DND-41 (cell line): ENCODE results near the gene VPS18.
A peak's percentile ranks its signal among the peaks of the same experiment; 100 is the strongest.

Source experiments
- ATAC-seq: fragments of 200-7000 bp; cut with Tn5 transposase; 3 replicates; pipeline ENCODE4 v1.9.1; 2021; ENCODE audit warnings: low read depth; ENCODE audit not compliant: insufficient read depth
- DNase-seq: peaks from one replicate; pipeline ENCODE4 v3.0.0-alpha.2; 2020
- H2AFZ ChIP-seq: 2 replicates; pipeline ENCODE4 v1.6.0; 2012; ENCODE audit warnings: low read depth, low read length
- H3K27ac ChIP-seq: 2 replicates; pipeline ENCODE4 v1.5.1; 2012; ENCODE audit warnings: low read length, inconsistent platforms
- H3K27me3 ChIP-seq: fragments of 200-600 bp; sonication (generic); 2 replicates; pipeline ENCODE4 v1.6.0; 2012; ENCODE audit warnings: low read length, mild to moderate bottlenecking, inconsistent platforms; ENCODE audit not compliant: insufficient read depth, poor library complexity
- H3K36me3 ChIP-seq: 2 replicates; pipeline ENCODE4 v1.5.1; 2012; ENCODE audit warnings: low read length, inconsistent platforms; ENCODE audit not compliant: insufficient read depth
- H3K4me1 ChIP-seq: 2 replicates; pipeline ENCODE4 v1.5.1; 2012; ENCODE audit warnings: mild to moderate bottlenecking, low read length; ENCODE audit not compliant: insufficient read depth
- H3K4me2 ChIP-seq: 2 replicates; pipeline ENCODE4 v1.6.0; 2012; ENCODE audit warnings: mild to moderate bottlenecking, moderate library complexity, low read length, inconsistent platforms; ENCODE audit not compliant: insufficient read depth
- H3K4me3 ChIP-seq, 2 experiments: fragments of 200-600 bp in 1 of 2; shearing (Covaris generic) in 1 of 2; 2 replicates each; pipeline ENCODE4 v1.5.1; 2012 to 2016; ENCODE audit warnings: inconsistent platforms in 2 of 2, low read length in 2 of 2, mild to moderate bottlenecking in 2 of 2, low read depth in 1 of 2, moderate library complexity in 1 of 2
- H3K79me2 ChIP-seq: 2 replicates; pipeline ENCODE4 v1.6.0; 2012; ENCODE audit warnings: low read length, inconsistent platforms; ENCODE audit not compliant: insufficient read depth
- H3K9ac ChIP-seq: 2 replicates; pipeline ENCODE4 v1.6.0; 2012; ENCODE audit warnings: low read depth, mild to moderate bottlenecking, inconsistent platforms, low read length, moderate library complexity
- H3K9me3 ChIP-seq: 2 replicates; pipeline ENCODE4 v1.5.1; 2012; ENCODE audit warnings: low read length, moderate library complexity, mild to moderate bottlenecking, inconsistent platforms; ENCODE audit not compliant: insufficient read depth, severe bottlenecking
- H4K20me1 ChIP-seq: 2 replicates; pipeline ENCODE4 v1.6.0; 2012; ENCODE audit warnings: low read length; ENCODE audit not compliant: insufficient read depth
- CTCF ChIP-seq: IDR thresholded peaks from 2 replicates; pipeline ENCODE4 v1.5.1; 2012; ENCODE audit warnings: borderline replicate concordance, low read length, moderate library complexity, mild to moderate bottlenecking; ENCODE audit not compliant: poor library complexity, severe bottlenecking; ENCODE audit errors: extremely low read depth
- EZH2 ChIP-seq: IDR thresholded peaks from 3 replicates; pipeline ENCODE4 v1.6.1; 2012; ENCODE audit warnings: borderline replicate concordance, low read depth, mild to moderate bottlenecking, moderate library complexity, low read length, inconsistent platforms; ENCODE audit not compliant: severe bottlenecking

The VPS18 gene, protein sequence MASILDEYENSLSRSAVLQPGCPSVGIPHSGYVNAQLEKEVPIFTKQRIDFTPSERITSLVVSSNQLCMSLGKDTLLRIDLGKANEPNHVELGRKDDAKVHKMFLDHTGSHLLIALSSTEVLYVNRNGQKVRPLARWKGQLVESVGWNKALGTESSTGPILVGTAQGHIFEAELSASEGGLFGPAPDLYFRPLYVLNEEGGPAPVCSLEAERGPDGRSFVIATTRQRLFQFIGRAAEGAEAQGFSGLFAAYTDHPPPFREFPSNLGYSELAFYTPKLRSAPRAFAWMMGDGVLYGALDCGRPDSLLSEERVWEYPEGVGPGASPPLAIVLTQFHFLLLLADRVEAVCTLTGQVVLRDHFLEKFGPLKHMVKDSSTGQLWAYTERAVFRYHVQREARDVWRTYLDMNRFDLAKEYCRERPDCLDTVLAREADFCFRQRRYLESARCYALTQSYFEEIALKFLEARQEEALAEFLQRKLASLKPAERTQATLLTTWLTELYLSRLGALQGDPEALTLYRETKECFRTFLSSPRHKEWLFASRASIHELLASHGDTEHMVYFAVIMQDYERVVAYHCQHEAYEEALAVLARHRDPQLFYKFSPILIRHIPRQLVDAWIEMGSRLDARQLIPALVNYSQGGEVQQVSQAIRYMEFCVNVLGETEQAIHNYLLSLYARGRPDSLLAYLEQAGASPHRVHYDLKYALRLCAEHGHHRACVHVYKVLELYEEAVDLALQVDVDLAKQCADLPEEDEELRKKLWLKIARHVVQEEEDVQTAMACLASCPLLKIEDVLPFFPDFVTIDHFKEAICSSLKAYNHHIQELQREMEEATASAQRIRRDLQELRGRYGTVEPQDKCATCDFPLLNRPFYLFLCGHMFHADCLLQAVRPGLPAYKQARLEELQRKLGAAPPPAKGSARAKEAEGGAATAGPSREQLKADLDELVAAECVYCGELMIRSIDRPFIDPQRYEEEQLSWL

GRCh38 chr15:40893733-40894680 is at the start of gene VPS18:
VPS18 (plus strand) TSS chr15:40894450; CDS start chr15:40894769, 319 bp downstream.
- Histone ChIP-seq H3K9me3 (no peaks in the 10 kb centered on the region), H3K9ac (peak within 1 kb of the TSS; percentile 79), H2AFZ (peak within 1 kb of the TSS; percentile 92), H4K20me1 (peaks cover 6% of the 10 kb centered on the region), H3K4me1 (peaks cover 23% of the 10 kb centered on the region), H3K27ac (peak within 1 kb of the TSS; percentile 71), H3K4me2 (peak within 1 kb of the TSS; percentile 94), H3K27me3 (no peaks in the 10 kb centered on the region), H3K4me3 (peak within 1 kb of the TSS; percentile 87 to 98), H3K36me3 (peaks cover 16% of the 10 kb centered on the region), H3K79me2 (peaks cover 19% of the 10 kb centered on the region)
- TF ChIP-seq EZH2 (no peak), CTCF (peak; percentile 86)
- ATAC-seq: peak; percentile 96
- peak; percentile 96 for DNase-seq

DNA sequence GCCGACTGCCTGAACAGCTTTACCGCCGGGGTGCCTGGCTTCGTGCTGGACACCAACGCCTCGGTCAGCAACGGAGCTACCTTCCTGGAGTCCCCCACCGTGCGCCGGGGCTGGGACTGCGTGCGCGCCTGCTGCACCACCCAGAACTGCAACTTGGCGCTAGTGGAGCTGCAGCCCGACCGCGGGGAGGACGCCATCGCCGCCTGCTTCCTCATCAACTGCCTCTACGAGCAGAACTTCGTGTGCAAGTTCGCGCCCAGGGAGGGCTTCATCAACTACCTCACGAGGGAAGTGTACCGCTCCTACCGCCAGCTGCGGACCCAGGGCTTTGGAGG is 49.6 kb upstream of the VPS18 start:
- H4K20me1 ChIP-seq: no peaks in the 10 kb centered on the region
- peaks cover 10% of the 10 kb centered on the region for H3K4me1 ChIP-seq
- H3K36me3 ChIP-seq: no peaks in the 10 kb centered on the region
- H2AFZ ChIP-seq: no peak overlapping the region
- H3K27ac ChIP-seq: no peak overlapping the region
- ATAC-seq: no peak
- DNase-seq: no peak
- no peaks in the 10 kb centered on the region for H3K27me3 ChIP-seq
- H3K9me3 ChIP-seq: no peaks in the 10 kb centered on the region
- no peaks in the 10 kb centered on the region for H3K79me2 ChIP-seq
- H3K4me2 ChIP-seq: no peak overlapping the region
- no peak overlapping the region for H3K4me3 ChIP-seq
- H3K9ac ChIP-seq: no peak overlapping the region
- no peak for TF ChIP-seq CTCF
- no peak for TF ChIP-seq EZH2

DNA sequence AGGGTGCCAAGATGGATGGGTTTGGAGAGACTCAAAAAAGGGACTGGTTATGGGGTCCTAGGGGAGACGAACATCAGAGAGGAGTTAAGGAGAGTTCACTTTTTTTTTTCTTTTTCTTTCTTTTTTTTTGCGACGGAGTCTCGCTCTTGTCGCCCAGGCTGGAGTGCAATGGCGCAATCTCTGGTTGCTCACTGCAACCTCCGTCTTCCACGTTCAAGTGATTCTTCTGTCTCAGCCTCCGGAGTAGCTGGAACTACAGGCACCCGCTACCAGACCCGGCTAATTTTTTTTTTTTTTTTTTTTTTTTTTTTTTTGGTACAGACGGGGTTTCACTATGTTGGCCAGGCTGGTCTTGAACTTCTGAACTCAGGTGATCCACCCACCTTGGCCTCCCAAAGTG is 49.2 kb upstream of the VPS18 start:
- Histone ChIP-seq H3K9ac (no peak overlapping the region), H3K79me2 (no peaks in the 10 kb centered on the region), H3K4me2 (no peak overlapping the region)

More for the DNA sequence above, 49.2 kb upstream of the VPS18 start:
- no peaks in the 10 kb centered on the region for H4K20me1 ChIP-seq
- DNase-seq (no peak), ATAC-seq (no peak)
- no peaks in the 10 kb centered on the region for H3K9me3 ChIP-seq
- no peak overlapping the region for H2AFZ ChIP-seq
- H3K27ac ChIP-seq: no peak overlapping the region
- no peaks in the 10 kb centered on the region for H3K36me3 ChIP-seq
- no peak overlapping the region for H3K4me3 ChIP-seq
- peaks cover 10% of the 10 kb centered on the region for H3K4me1 ChIP-seq
- H3K27me3 ChIP-seq: no peaks in the 10 kb centered on the region
- no peak for TF ChIP-seq CTCF
- no peak for TF ChIP-seq EZH2
